CD14-positive monocyte (primary cell): ENCODE results near the gene DLGAP4. TPM values are rescaled to one million over a fixed set of nuclear protein-coding genes. Genes with fewer than 3 reads are reported as not detected.

Source experiments
- DNase-seq, 3 donors: peaks; one replicate each; pipeline ENCODE4 v3.0.0-alpha.2; 2011 to 2022
- H2AFZ ChIP-seq: 2 replicates; pipeline ENCODE4 v1.6.0; 2012; ENCODE audit warnings: mild to moderate bottlenecking, low read depth, low read length, inconsistent platforms; ENCODE audit not compliant: insufficient read depth, poor library complexity, severe bottlenecking
- H3K27ac ChIP-seq, 2 donors: 1 replicate in 1 of 2; 2 replicates in 1 of 2; pipeline ENCODE4 v1.5.1; 2012 to 2013; ENCODE audit warnings: low read length in 2 of 2, control low read depth in 1 of 2, inconsistent platforms in 1 of 2, low read depth in 1 of 2, mild to moderate bottlenecking in 1 of 2
- H3K27me3 ChIP-seq, 2 donors: one replicate each; pipeline versions ENCODE4 v1.6.0 to v1.6.1; 2011 to 2013; ENCODE audit warnings: low read length in 2 of 2; ENCODE audit not compliant: control insufficient read depth in 2 of 2, insufficient read depth in 2 of 2
- H3K36me3 ChIP-seq, 2 donors: replicated peaks in 1 of 2; 1 replicate in 1 of 2; 2 replicates in 1 of 2; pipeline versions ENCODE4 v1.5.1 to v1.6.1; 2012 to 2013; ENCODE audit warnings: low read length in 2 of 2, control low read depth in 1 of 2, inconsistent platforms in 1 of 2, mild to moderate bottlenecking in 1 of 2; ENCODE audit not compliant: insufficient read depth in 2 of 2, control insufficient read depth in 1 of 2
- H3K4me1 ChIP-seq, 2 donors: 1 replicate in 1 of 2; 2 replicates in 1 of 2; pipeline versions ENCODE4 v1.5.1 to v1.6.1; 2012 to 2013; ENCODE audit warnings: low read length in 2 of 2, control low read depth in 1 of 2, inconsistent platforms in 1 of 2, mild to moderate bottlenecking in 1 of 2, moderate library complexity in 1 of 2; ENCODE audit not compliant: insufficient read depth in 2 of 2, control insufficient read depth in 1 of 2
- H3K4me2 ChIP-seq: replicated peaks from 2 replicates; pipeline ENCODE3; 2012; ENCODE audit warnings: low read length, moderate library complexity, mild to moderate bottlenecking; ENCODE audit not compliant: poor library complexity, severe bottlenecking; ENCODE audit errors: extremely low read depth
- H3K4me3 ChIP-seq, 3 experiments: fragments of 200-600 bp in 1 of 3; sonication (generic) in 1 of 3; replicated peaks in 1 of 3; 1 replicate in 2 of 3; 2 replicates in 1 of 3; pipeline ENCODE4 v1.5.1; 2011 to 2013; ENCODE audit warnings: low read length in 3 of 3, mild to moderate bottlenecking in 3 of 3, control low read depth in 2 of 3, low read depth in 2 of 3, inconsistent platforms in 1 of 3, moderate library complexity in 1 of 3
- H3K79me2 ChIP-seq: 2 replicates; pipeline ENCODE4 v1.6.0; 2012; ENCODE audit warnings: mild to moderate bottlenecking, control low read depth, inconsistent platforms, low read length, moderate library complexity; ENCODE audit not compliant: insufficient read depth
- H3K9ac ChIP-seq: 2 replicates; pipeline ENCODE4 v1.6.0; 2017; ENCODE audit warnings: low read length, mild to moderate bottlenecking; ENCODE audit not compliant: insufficient read depth, poor library complexity, severe bottlenecking
- H3K9me3 ChIP-seq, 2 donors: replicated peaks in 1 of 2; 1 replicate in 1 of 2; 2 replicates in 1 of 2; pipeline versions ENCODE4 v1.5.1 to v1.6.1; 2012 to 2013; ENCODE audit warnings: low read length in 2 of 2, control low read depth in 1 of 2; ENCODE audit not compliant: control insufficient read depth in 1 of 2, insufficient read depth in 1 of 2
- H4K20me1 ChIP-seq: 2 replicates; pipeline ENCODE4 v1.6.0; 2012; ENCODE audit warnings: mild to moderate bottlenecking, low read length, control low read depth, moderate library complexity; ENCODE audit not compliant: insufficient read depth
- H3K27ac Mint-ChIP-seq, 7 donors: one replicate each; pipeline ENCODE4 v1.8.0; 2020; ENCODE audit warnings: mild to moderate bottlenecking in 7 of 7, mixed read lengths in 7 of 7, moderate library complexity in 6 of 7, inconsistent platforms in 2 of 7
- H3K27me3 Mint-ChIP-seq, 3 donors: one replicate each; pipeline ENCODE4 v1.8.0; 2021 to 2022; ENCODE audit warnings: low read depth in 3 of 3, mild to moderate bottlenecking in 3 of 3, mixed read lengths in 3 of 3, moderate library complexity in 3 of 3, inconsistent platforms in 1 of 3
- H3K36me3 Mint-ChIP-seq, 2 donors: one replicate each; pipeline ENCODE4 v1.8.0; 2020; ENCODE audit warnings: mixed read lengths in 2 of 2, inconsistent platforms in 1 of 2, mild to moderate bottlenecking in 1 of 2
- H3K4me1 Mint-ChIP-seq: one replicate; pipeline ENCODE4 v1.8.0; 2020; ENCODE audit warnings: mild to moderate bottlenecking, mixed read lengths
- H3K4me3 Mint-ChIP-seq, 2 donors: one replicate each; pipeline ENCODE4 v1.8.0; 2020; ENCODE audit warnings: mild to moderate bottlenecking in 2 of 2, mixed read lengths in 2 of 2, moderate library complexity in 1 of 2
- H3K9me3 Mint-ChIP-seq, 7 donors: one replicate each; pipeline ENCODE4 v1.8.0; 2020 to 2022; ENCODE audit warnings: mixed read lengths in 7 of 7, mild to moderate bottlenecking in 6 of 7, moderate library complexity in 6 of 7, inconsistent platforms in 2 of 7
- CTCF ChIP-seq: fragments of 200-600 bp; IDR thresholded peaks from one replicate; pipeline ENCODE4 v1.8.0; 2022; ENCODE audit warnings: antibody characterized with exemption, mild to moderate bottlenecking
- WGBS: methylation state at CpG from one replicate; pipeline ENCODE4 v1.1.5; 2013; ENCODE audit warnings: missing lambda C conversion rate; ENCODE audit not compliant: insufficient coverage; 5-methylcytosine and 5-hydroxymethylcytosine counted together
- intact Hi-C, 2 donors: fragments of 100-400 bp; cut with micrococcal nuclease; formaldehyde crosslinking; loops; one replicate each; pipeline versions ENCODE4 v1.15.0 to v1.15.1; 2023
- polyA plus RNA-seq, 3 donors: library from polyadenylated mRNA; depleted of rRNA in 1 of 3; unstranded in 2 of 3; stranded (reverse) in 1 of 3; fragments of 300-500 nt in 2 of 3; fragments of >200 nt in 1 of 3; fragmentation: Illumina TruSeq in 2 of 3; gene quantifications; 1 replicate in 2 of 3; 2 replicates in 1 of 3; pipeline ENCODE4 v1.2.3, GENCODE V29; 2012 to 2021

Gene DLGAP4
- polyA plus RNA-seq, 3 donors: 9.9 to 52.7 (median 17.6) TPM

- DNase-seq: peak in 2 of 3 donors; percentile 42 to 56
- H3K27ac Mint-ChIP-seq: peak overlapping the region; percentile 15 to 85 (median 42)
- H3K27ac ChIP-seq: peak overlapping the region in 1 of 2 donors; percentile 21
- no peaks in the 10 kb centered on the region for H3K9me3 ChIP-seq
- H3K4me1 ChIP-seq: peaks cover 8 to 12% of the 10 kb centered on the region in 2 donors
- H3K36me3 Mint-ChIP-seq: peaks cover 0 to 13% of the 10 kb centered on the region in 2 donors
- peaks cover 0 to 16% of the 10 kb centered on the region in 2 donors for H3K36me3 ChIP-seq
- H3K4me1 Mint-ChIP-seq: peaks cover 18% of the 10 kb centered on the region
- H3K27me3 ChIP-seq: no peaks in the 10 kb centered on the region
- H3K27me3 Mint-ChIP-seq: no peaks in the 10 kb centered on the region
- H3K9me3 Mint-ChIP-seq: no peaks in the 10 kb centered on the region
- H3K4me2 ChIP-seq: no peak overlapping the region
- peaks cover 96% of the 10 kb centered on the region for H4K20me1 ChIP-seq
- peak; percentile 33 for TF ChIP-seq CTCF
- WGBS: 80% methylated on average over 6 of the region's 9 CpGs
- H3K4me3 Mint-ChIP-seq: no peak overlapping the region
- H2AFZ ChIP-seq: no peak overlapping the region
- no peaks in the 10 kb centered on the region for H3K79me2 ChIP-seq
- intact Hi-C loops: no loop called here
- H3K9ac ChIP-seq: no peak overlapping the region
- no peak overlapping the region for H3K4me3 ChIP-seq
Observed at GRCh38 chr20:36481380-36482043, 175.4 kb downstream of the DLGAP4 start.

GRCh38 chr20:36482044-36482473, 175.9 kb downstream of the DLGAP4 start:
- H3K4me1 Mint-ChIP-seq: peaks cover 21% of the 10 kb centered on the region
- no peak overlapping the region for H2AFZ ChIP-seq
- H3K27me3 Mint-ChIP-seq: no peaks in the 10 kb centered on the region
- peak overlapping the region in 6 of 7 donors; percentile 15 to 85 (median 48) for H3K27ac Mint-ChIP-seq
- no peak for TF ChIP-seq CTCF
- no peak overlapping the region for H3K4me3 ChIP-seq
- intact Hi-C loops: no loop called here
- H3K4me2 ChIP-seq: no peak overlapping the region
- no peaks in the 10 kb centered on the region for H3K27me3 ChIP-seq
- no peaks in the 10 kb centered on the region for H3K79me2 ChIP-seq
- H3K36me3 Mint-ChIP-seq: peaks cover 0 to 13% of the 10 kb centered on the region in 2 donors
- 69% methylated on average over 6 of the region's 8 CpGs for WGBS
- no peak for DNase-seq
- H4K20me1 ChIP-seq: peaks cover 98% of the 10 kb centered on the region
- H3K9ac ChIP-seq: no peak overlapping the region
- no peaks in the 10 kb centered on the region for H3K9me3 ChIP-seq
- no peak overlapping the region for H3K27ac ChIP-seq
- H3K4me3 Mint-ChIP-seq: no peak overlapping the region
- no peaks in the 10 kb centered on the region for H3K9me3 Mint-ChIP-seq
- H3K36me3 ChIP-seq: peaks cover 0 to 16% of the 10 kb centered on the region in 2 donors
- H3K4me1 ChIP-seq: peaks cover 8 to 12% of the 10 kb centered on the region in 2 donors
